DMS79 treated with DMSO at 0.1 percent for 48 hours (cell line): ENCODE measurements around the gene UGT1A5.

ENCODE experiments used
- DNase-seq: peaks from one replicate; lab custom pipeline; 2025; lab: John Stamatoyannopoulos, UW

The UGT1A5 gene

GRCh38 chr2:233712611-233713261 lies at the start of gene UGT1A5:
UGT1A5 (plus strand) TSS chr2:233712907; CDS start chr2:233712992, 85 bp downstream.
- DNase-seq = no peak

GRCh38 chr2:233663911-233664310 lies 48.8 kb upstream of the UGT1A5 start:
- no peak for DNase-seq

- no peak for DNase-seq
These were observed 44.0 kb upstream of the UGT1A5 start for GRCh38 chr2:233668605-233669260.

- no peak for DNase-seq
These were observed 41.2 kb upstream of the UGT1A5 start, which contains the start of gene UGT1A9 for GRCh38 chr2:233671290-233672161. UGT1A9 (plus strand) TSS chr2:233671898; CDS start chr2:233671935, 37 bp downstream.

- DNase-seq = no peak
These were observed 39.8 kb upstream of the UGT1A5 start for GRCh38 chr2:233672886-233673285.

GRCh38 chr2:233673896-233674295 lies 38.8 kb upstream of the UGT1A5 start:
- DNase-seq = no peak

- no peak for DNase-seq
These were observed 38.4 kb upstream of the UGT1A5 start for GRCh38 chr2:233674314-233674713.

GRCh38 chr2:233674995-233675394 lies 37.7 kb upstream of the UGT1A5 start:
- no peak for DNase-seq

- DNase-seq = no peak
These were observed 36.7 kb upstream of the UGT1A5 start for GRCh38 chr2:233676046-233676445.

GRCh38 chr2:233679196-233679595 lies 33.5 kb upstream of the UGT1A5 start:
- DNase-seq = no peak

- DNase-seq = no peak
These were observed 32.2 kb upstream of the UGT1A5 start for GRCh38 chr2:233680361-233681045.

GRCh38 chr2:233681521-233682099 lies 31.1 kb upstream of the UGT1A5 start, which contains the start of gene UGT1A7:
UGT1A7 (plus strand) TSS chr2:233681901; CDS start chr2:233681938, 37 bp downstream.
- DNase-seq = no peak

GRCh38 chr2:233684640-233685039 lies 28.1 kb upstream of the UGT1A5 start:
- DNase-seq = no peak

- DNase-seq = no peak
These were observed 25.8 kb upstream of the UGT1A5 start for GRCh38 chr2:233686928-233687327.

- no peak for DNase-seq
These were observed 24.4 kb upstream of the UGT1A5 start for GRCh38 chr2:233688341-233688740.

- DNase-seq = no peak
These were observed 23.7 kb upstream of the UGT1A5 start for GRCh38 chr2:233689031-233689430.

GRCh38 chr2:233689501-233689900 lies 23.2 kb upstream of the UGT1A5 start:
- no peak for DNase-seq

- DNase-seq = no peak
These were observed 22.3 kb upstream of the UGT1A5 start for GRCh38 chr2:233690444-233690843.

- DNase-seq = no peak
These were observed 21.0 kb upstream of the UGT1A5 start for GRCh38 chr2:233691443-233692433.

GRCh38 chr2:233692648-233693047 lies 20.1 kb upstream of the UGT1A5 start, which contains the start of gene UGT1A6:
UGT1A6 (plus strand) TSS chr2:233692890; CDS start chr2:233693005, 115 bp downstream.
- no peak for DNase-seq
